Caco-2 (cell line): ENCODE results near the gene TEX22. TPM values are rescaled to one million over a fixed set of nuclear protein-coding genes. Genes with fewer than 3 reads are reported as not detected.
A peak's percentile ranks its signal among the peaks of the same experiment; 100 is the strongest.

Experiments
- Bru-seq: library from RNA; stranded (reverse); fragments of 400-500 nt; gene quantifications from one replicate; lab custom pipeline; 2021; lab: Mats Ljungman, UMichigan
- BruChase-seq, 2 experiments: library from RNA; stranded (reverse); fragments of 400-500 nt; gene quantifications; one replicate each; lab custom pipeline; 2021; lab: Mats Ljungman, UMichigan
- BruUV-seq: library from RNA; stranded (reverse); fragments of 400-500 nt; replicated peaks from 2 replicates; lab custom pipeline; 2021; lab: Mats Ljungman, UMichigan
- CTCF ChIA-PET: fragments of 300-600 bp; sonication (Branson Sonifier 250); formaldehyde crosslinking; loops from one replicate; lab custom pipeline; 2022; ENCODE audit warnings: antibody characterized with exemption; lab: Charles Lee
- POLR2A ChIA-PET: fragments of 300-600 bp; sonication (Branson Sonifier 250); formaldehyde crosslinking; loops from one replicate; lab custom pipeline; 2022; ENCODE audit warnings: antibody characterized with exemption; lab: Charles Lee
- DNase-seq, 2 experiments: peaks; one replicate each; pipeline versions ENCODE4 v3.0.0 to v3.0.0-alpha.2; 2020 to 2022
- H3K27me3 ChIP-seq: replicated peaks from 2 replicates; pipeline ENCODE4 v1.6.0; 2011; ENCODE audit warnings: low read length; ENCODE audit not compliant: control insufficient read depth, insufficient read depth
- H3K36me3 ChIP-seq: 2 replicates; pipeline ENCODE4 v1.5.1; 2011; ENCODE audit warnings: low read length; ENCODE audit not compliant: control insufficient read depth, insufficient read depth
- H3K4me1 ChIP-seq: fragments of 250-450 bp; sonication (Bioruptor Pico); 2 replicates; pipeline ENCODE4 v1.5.1; 2020; ENCODE audit warnings: mild to moderate bottlenecking
- H3K4me3 ChIP-seq: 2 replicates; pipeline ENCODE4 v1.5.1; 2011; ENCODE audit warnings: low read depth, mild to moderate bottlenecking, control low read depth, low read length
- H3K9me3 ChIP-seq: fragments of 250-450 bp; sonication (Bioruptor Pico); 2 replicates; pipeline ENCODE4 v1.5.1; 2020; ENCODE audit warnings: mild to moderate bottlenecking, moderate library complexity
- H3K27ac Mint-ChIP-seq: one replicate; pipeline ENCODE4 v1.8.0; 2022; ENCODE audit warnings: mixed read lengths; ENCODE audit not compliant: unreplicated experiment
- H3K27me3 Mint-ChIP-seq: one replicate; pipeline ENCODE4 v1.8.0; 2022; ENCODE audit warnings: mixed read lengths; ENCODE audit not compliant: insufficient read depth, unreplicated experiment
- H3K36me3 Mint-ChIP-seq: one replicate; pipeline ENCODE4 v1.8.0; 2022; ENCODE audit warnings: mild to moderate bottlenecking, mixed read lengths; ENCODE audit not compliant: insufficient read depth, unreplicated experiment
- H3K4me1 Mint-ChIP-seq: one replicate; pipeline ENCODE4 v1.8.0; 2022; ENCODE audit warnings: low read depth, mixed read lengths; ENCODE audit not compliant: unreplicated experiment
- H3K4me3 Mint-ChIP-seq: one replicate; pipeline ENCODE4 v1.8.0; 2022; ENCODE audit warnings: mild to moderate bottlenecking, moderate library complexity, mixed read lengths; ENCODE audit not compliant: unreplicated experiment
- H3K9me3 Mint-ChIP-seq: one replicate; pipeline ENCODE4 v1.8.0; 2022; ENCODE audit warnings: mixed read lengths; ENCODE audit not compliant: unreplicated experiment
- CTCF ChIP-seq, 2 experiments: fragments of 200-600 bp in 1 of 2; IDR thresholded peaks; 1 replicate in 1 of 2; 2 replicates in 1 of 2; pipeline versions ENCODE4 v1.5.1 to v1.8.0; 2011 to 2022; ENCODE audit warnings: antibody characterized with exemption in 1 of 2, control low read depth in 1 of 2, inconsistent platforms in 1 of 2, low read depth in 1 of 2, low read length in 1 of 2, mild to moderate bottlenecking in 1 of 2, moderate library complexity in 1 of 2; ENCODE audit not compliant: insufficient read depth in 1 of 2, severe bottlenecking in 1 of 2, unreplicated experiment in 1 of 2
- intact Hi-C: fragments of 100-400 bp; cut with micrococcal nuclease; formaldehyde crosslinking; loops from one replicate; pipeline ENCODE4 v1.10.0; 2022; ENCODE audit not compliant: unreplicated experiment
- long read RNA-seq: library from polyadenylated mRNA; stranded (forward); transcript quantifications from one replicate; pipeline ENCODE4 v2.0.0, GENCODE V29; 2022
- total RNA-seq: library from RNA; stranded (reverse); gene quantifications from 2 replicates; pipeline ENCODE4 v1.2.3, GENCODE V29; 2022

TEX22 gene, protein sequence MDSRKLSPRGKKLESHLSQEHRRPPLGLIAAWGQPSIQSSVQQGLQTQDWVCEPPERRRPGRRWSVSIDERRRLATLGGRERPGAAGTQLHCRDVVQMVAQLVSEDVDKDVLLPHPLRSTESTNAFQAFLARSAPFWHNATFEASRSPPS
- 0.86 and 0.91 TPM in 2 replicates for total RNA-seq
- percentile 58 among the genes with signal in this experiment for Bru-seq, nascent RNA
- percentile 54 among the genes with signal in this experiment for BruChase-seq, experiment 1, labeled RNA remaining after a 2-hour chase
- percentile 57 among the genes with signal in this experiment for BruChase-seq, experiment 2, labeled RNA remaining after a 6-hour chase
- long read RNA-seq, partial matches to known transcripts = 0 of 7 reads
- long read RNA-seq, other reads (novel, unspliced or antisense) = 7 of 7 reads

GRCh38 chr14:105398044-105398725 lies at the start of gene TEX22:
Gene TEX22 (plus strand): TSS chr14:105398538. CDS start chr14:105399341, 803 bp downstream.
- H3K36me3 Mint-ChIP-seq = peaks cover 21% of the 10 kb centered on the region
- TSS peak; percentile 89 for BruUV-seq
- peaks cover 12% of the 10 kb centered on the region for H3K9me3 Mint-ChIP-seq
- H3K4me1 Mint-ChIP-seq = no peaks in the 10 kb centered on the region
- ChIA-PET CTCF (interaction anchor here (0.7 to 2.0 kb wide), 3 partner anchors 27 to 250 kb away, joined by 4 to 8 read pairs (median 4); no protein-coding TSS in a partner anchor), POLR2A (no interaction called here)
- H3K4me3 ChIP-seq = peak within 1 kb of the TSS; percentile 85
- H3K27me3 Mint-ChIP-seq = no peaks in the 10 kb centered on the region
- no peak for TF ChIP-seq CTCF (IDR thresholded peaks at IDR 0.05; ENCODE audit: insufficient read depth in 1 of 2, low read depth in 1 of 2, low read length in 1 of 2, severe bottlenecking in 1 of 2, unreplicated experiment in 1 of 2)
- H3K9me3 ChIP-seq = no peaks in the 10 kb centered on the region
- H3K27me3 ChIP-seq = no peaks in the 10 kb centered on the region
- intact Hi-C loops = loop anchor here (1.0 kb wide), 1 partner anchor 17 kb away; no protein-coding TSS in a partner anchor
- DNase-seq = peak; percentile 88 to 95
- peak within 1 kb of the TSS; percentile 81 for H3K27ac Mint-ChIP-seq
- peaks cover 6% of the 10 kb centered on the region; the same call in 1 of the 2 replicates for H3K4me1 ChIP-seq
- peaks cover 4% of the 10 kb centered on the region for H3K36me3 ChIP-seq
- H3K4me3 Mint-ChIP-seq = peak within 1 kb of the TSS; percentile 91

- CTCF ChIA-PET = no interaction called here
These were observed 49.2 kb upstream of the TEX22 start for GRCh38 chr14:105348945-105349699.

More at GRCh38 chr14:105348945-105349699, 49.2 kb upstream of the TEX22 start:
- Mint-ChIP-seq H3K4me1 (no peaks in the 10 kb centered on the region), H3K4me3 (no peak overlapping the region), H3K27me3 (no peaks in the 10 kb centered on the region), H3K9me3 (no peaks in the 10 kb centered on the region), H3K27ac (no peak overlapping the region), H3K36me3 (peaks cover 6% of the 10 kb centered on the region)
- no peak for DNase-seq
- H3K9me3 ChIP-seq = no peaks in the 10 kb centered on the region
- no peaks in the 10 kb centered on the region for H3K36me3 ChIP-seq
- TF ChIP-seq CTCF (IDR thresholded peaks at IDR 0.05; ENCODE audit: insufficient read depth in 1 of 2, low read depth in 1 of 2, low read length in 1 of 2, severe bottlenecking in 1 of 2, unreplicated experiment in 1 of 2) = no peak
- intact Hi-C loops = no loop called here
- no peaks in the 10 kb centered on the region for H3K27me3 ChIP-seq
- no TSS peak for BruUV-seq
- no peaks in the 10 kb centered on the region for H3K4me1 ChIP-seq
- H3K4me3 ChIP-seq = no peak overlapping the region
- POLR2A ChIA-PET = no interaction called here
